PC-9 (cell line): ENCODE measurements around the gene NUPR1. TPM values are rescaled to one million over a fixed set of nuclear protein-coding genes. Genes with fewer than 3 reads are reported as not detected.
"Not testable (repeated sequence)": the region's sequence is repeated elsewhere in the genome, so short reads cannot be mapped to it uniquely, and the experiment has no call there.

ENCODE experiments used
- BruUV-seq: library from RNA; stranded (reverse); fragments of 400-500 nt; replicated peaks from 2 replicates; lab custom pipeline; 2021; lab: Mats Ljungman, UMichigan
- CTCF ChIA-PET: fragments of 300-600 bp; sonication (Branson Sonifier 250); formaldehyde crosslinking; loops from one replicate; lab custom pipeline; 2022; ENCODE audit warnings: antibody characterized with exemption; lab: Charles Lee
- POLR2A ChIA-PET: fragments of 300-600 bp; sonication (Branson Sonifier 250); formaldehyde crosslinking; loops from one replicate; lab custom pipeline; 2022; ENCODE audit warnings: antibody characterized with exemption; ENCODE audit not compliant: unreplicated experiment; lab: Charles Lee
- DNase-seq, 2 experiments: peaks; one replicate each; pipeline versions ENCODE4 v3.0.0 to v3.0.0-alpha.2; 2015 to 2022; ENCODE audit warnings: mixed read lengths in 1 of 2
- H2AFZ ChIP-seq: fragments of 200-600 bp; sonication (generic); 2 replicates; pipeline ENCODE4 v1.8.1; 2017; ENCODE audit warnings: antibody characterized with exemption
- H3F3A ChIP-seq: fragments of 200-600 bp; sonication (generic); 2 replicates; pipeline ENCODE4 v1.8.1; 2017; ENCODE audit warnings: antibody characterized with exemption, mild to moderate bottlenecking, low read depth; ENCODE audit not compliant: insufficient read depth
- H3K27ac ChIP-seq: fragments of 200-600 bp; sonication (generic); 2 replicates; pipeline ENCODE4 v1.6.1; 2016; ENCODE audit warnings: mixed run types
- H3K27me3 ChIP-seq: fragments of 200-600 bp; sonication (generic); 2 replicates; pipeline ENCODE4 v1.6.1; 2016; ENCODE audit warnings: low read depth, mixed run types; ENCODE audit not compliant: insufficient read depth
- H3K36me3 ChIP-seq: fragments of 200-600 bp; sonication (generic); 2 replicates; pipeline ENCODE4 v1.6.1; 2016; ENCODE audit warnings: low read depth, mixed run types
- H3K4me1 ChIP-seq: fragments of 200-600 bp; sonication (generic); replicated peaks from 2 replicates; pipeline ENCODE4 v1.6.1; 2016; ENCODE audit warnings: mixed run types; ENCODE audit not compliant: insufficient read depth
- H3K4me2 ChIP-seq: fragments of 200-600 bp; sonication (generic); 2 replicates; pipeline ENCODE4 v1.6.1; 2017; ENCODE audit warnings: mixed run types
- H3K4me3 ChIP-seq: fragments of 200-600 bp; sonication (generic); 2 replicates; pipeline ENCODE4 v1.6.1; 2016; ENCODE audit warnings: mixed run types
- H3K79me2 ChIP-seq: fragments of 200-600 bp; sonication (generic); 2 replicates; pipeline ENCODE4 v1.6.1; 2017; ENCODE audit warnings: low read depth, mixed run types
- H3K9me2 ChIP-seq: fragments of 200-600 bp; sonication (generic); 2 replicates; pipeline ENCODE4 v1.8.1; 2017; ENCODE audit warnings: mild to moderate bottlenecking; ENCODE audit not compliant: insufficient read depth
- H3K9me3 ChIP-seq: fragments of 200-600 bp; sonication (generic); 2 replicates; pipeline ENCODE4 v1.8.1; 2016; ENCODE audit warnings: low read depth; ENCODE audit not compliant: insufficient read depth
- H4K20me1 ChIP-seq: fragments of 200-600 bp; sonication (generic); 2 replicates; pipeline ENCODE4 v1.8.1; 2017; ENCODE audit not compliant: insufficient read depth
- EZH2 ChIP-seq: fragments of 200-600 bp; sonication (generic); IDR thresholded peaks from 2 replicates; pipeline ENCODE4 v1.8.0; 2017; ENCODE audit warnings: antibody characterized with exemption, low read depth
- intact Hi-C: fragments of 100-400 bp; cut with micrococcal nuclease; formaldehyde crosslinking; loops from one replicate; pipeline ENCODE4 v1.10.0; 2022; ENCODE audit not compliant: unreplicated experiment
- total RNA-seq: library from RNA; stranded (reverse); gene quantifications from 2 replicates; pipeline ENCODE4 v1.2.3, GENCODE V29; 2021
- TF ChIP-seq, protein P1 (sequence below): fragments of 200-600 bp; sonication (generic); conservative IDR thresholded peaks from 2 replicates; pipeline ENCODE4 v1.6.1; 2017; ENCODE audit warnings: mixed run types, antibody characterized with exemption, mild to moderate bottlenecking, moderate library complexity

Gene NUPR1
- total RNA-seq, 1 experiment from 2014 or later: 17.3 TPM

DNA sequence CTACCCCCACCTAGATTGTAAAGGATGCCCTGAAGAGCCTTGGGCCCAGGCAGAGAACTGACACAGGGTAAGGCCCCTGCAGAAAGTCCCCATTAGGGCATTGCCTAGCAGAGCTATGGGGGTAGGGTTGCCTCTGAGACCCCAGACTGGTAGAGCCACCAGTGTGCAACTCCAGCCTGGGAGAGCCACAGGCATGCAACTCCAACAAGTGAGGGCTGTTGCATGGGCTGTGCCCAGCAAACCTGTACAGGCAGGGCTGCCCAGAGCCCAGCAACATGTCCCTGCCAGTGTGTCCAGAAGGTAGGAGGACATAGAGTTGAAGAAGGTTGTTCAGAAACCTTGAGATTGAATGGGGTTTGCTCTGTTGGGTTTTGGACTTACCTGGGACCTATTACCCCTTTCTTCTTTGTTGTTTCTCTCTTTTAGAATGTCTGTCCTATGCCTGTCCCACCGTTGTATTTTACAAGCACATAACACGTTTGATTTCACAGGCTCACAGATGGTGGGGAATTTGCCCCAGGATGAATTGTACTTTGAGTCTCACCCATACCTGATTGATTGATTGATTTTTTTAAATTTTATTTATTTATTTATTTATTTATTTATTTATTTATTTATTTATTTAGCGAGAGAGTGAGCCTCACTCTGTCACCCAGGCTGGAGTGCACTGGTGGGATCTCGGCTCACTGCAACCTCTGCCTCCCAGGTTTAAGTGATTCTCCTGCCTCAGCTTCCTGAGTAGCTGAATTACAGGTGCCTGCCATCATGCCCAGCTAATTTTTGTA, 31.4 kb upstream of the NUPR1 start:
- H3F3A ChIP-seq: no peaks in the 10 kb centered on the region
- no peak for DNase-seq
- ChIA-PET POLR2A (interaction anchor here (0.5 kb wide), 1 partner anchor 23 kb away, joined by 3 read pairs; no protein-coding TSS in a partner anchor), CTCF (no interaction called here)
- H4K20me1 ChIP-seq: no peaks in the 10 kb centered on the region
- no peak overlapping the region for H3K4me2 ChIP-seq
- no peak overlapping the region for H3K27ac ChIP-seq
- no peaks in the 10 kb centered on the region for H3K4me1 ChIP-seq
- 0 out of 2 replicates have a peak, but pooled peaks cover 3% of the 10 kb centered on the region for H3K9me2 ChIP-seq
- BruUV-seq: no TSS peak
- TF ChIP-seq, protein P1, sequence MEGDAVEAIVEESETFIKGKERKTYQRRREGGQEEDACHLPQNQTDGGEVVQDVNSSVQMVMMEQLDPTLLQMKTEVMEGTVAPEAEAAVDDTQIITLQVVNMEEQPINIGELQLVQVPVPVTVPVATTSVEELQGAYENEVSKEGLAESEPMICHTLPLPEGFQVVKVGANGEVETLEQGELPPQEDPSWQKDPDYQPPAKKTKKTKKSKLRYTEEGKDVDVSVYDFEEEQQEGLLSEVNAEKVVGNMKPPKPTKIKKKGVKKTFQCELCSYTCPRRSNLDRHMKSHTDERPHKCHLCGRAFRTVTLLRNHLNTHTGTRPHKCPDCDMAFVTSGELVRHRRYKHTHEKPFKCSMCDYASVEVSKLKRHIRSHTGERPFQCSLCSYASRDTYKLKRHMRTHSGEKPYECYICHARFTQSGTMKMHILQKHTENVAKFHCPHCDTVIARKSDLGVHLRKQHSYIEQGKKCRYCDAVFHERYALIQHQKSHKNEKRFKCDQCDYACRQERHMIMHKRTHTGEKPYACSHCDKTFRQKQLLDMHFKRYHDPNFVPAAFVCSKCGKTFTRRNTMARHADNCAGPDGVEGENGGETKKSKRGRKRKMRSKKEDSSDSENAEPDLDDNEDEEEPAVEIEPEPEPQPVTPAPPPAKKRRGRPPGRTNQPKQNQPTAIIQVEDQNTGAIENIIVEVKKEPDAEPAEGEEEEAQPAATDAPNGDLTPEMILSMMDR: no peak
- no peak for TF ChIP-seq EZH2
- H3K27me3 ChIP-seq: no peaks in the 10 kb centered on the region
- peaks cover 7% of the 10 kb centered on the region; the same call in 1 of the 2 replicates for H3K36me3 ChIP-seq
- no peaks in the 10 kb centered on the region for H3K79me2 ChIP-seq
- H2AFZ ChIP-seq: no peak overlapping the region
- intact Hi-C loops: no loop called here
- H3K4me3 ChIP-seq: no peak overlapping the region
- H3K9me3 ChIP-seq: peaks cover 16% of the 10 kb centered on the region

DNA sequence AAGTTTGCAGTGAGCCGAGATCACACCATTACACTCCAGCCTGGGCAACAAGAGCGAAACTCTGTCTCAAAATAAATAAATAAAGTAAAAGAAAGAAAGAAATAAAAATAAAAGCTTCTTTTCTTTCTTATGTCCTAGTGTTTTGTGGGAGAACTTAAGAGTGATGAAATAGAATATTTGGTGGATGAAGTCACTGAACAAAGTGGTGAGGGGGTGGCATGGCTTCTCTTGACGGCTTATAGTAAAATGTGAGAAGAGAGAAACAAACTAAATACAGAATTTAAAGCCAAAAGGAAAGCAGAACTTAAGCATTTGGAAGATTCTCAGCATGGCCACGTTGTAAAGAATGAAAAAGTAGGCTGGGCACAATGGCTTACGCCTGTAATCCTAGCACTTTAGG, 30.2 kb upstream of the NUPR1 start:
- H3F3A ChIP-seq: no peaks in the 10 kb centered on the region
- 0 out of 2 replicates have a peak, but pooled peaks cover 3% of the 10 kb centered on the region for H3K9me2 ChIP-seq
- no peak for DNase-seq
- ChIA-PET CTCF (interaction anchor here (0.7 kb wide), 2 partner anchors 15 to 48 kb away, joined by 6 to 8 read pairs; no protein-coding TSS in a partner anchor), POLR2A (no interaction called here)
- no peak overlapping the region for H2AFZ ChIP-seq
- H3K79me2 ChIP-seq: no peaks in the 10 kb centered on the region
- no peak overlapping the region for H3K4me2 ChIP-seq
- no TSS peak for BruUV-seq
- H3K4me1 ChIP-seq: no peaks in the 10 kb centered on the region
- no peaks in the 10 kb centered on the region for H4K20me1 ChIP-seq
- no peaks in the 10 kb centered on the region for H3K27me3 ChIP-seq
- H3K9me3 ChIP-seq: peaks cover 16% of the 10 kb centered on the region
- H3K4me3 ChIP-seq: no peak overlapping the region
- intact Hi-C loops: no loop called here
- peaks cover 7% of the 10 kb centered on the region; the same call in 1 of the 2 replicates for H3K36me3 ChIP-seq
- TF ChIP-seq, protein P1: no peak
- no peak for TF ChIP-seq EZH2
- no peak overlapping the region for H3K27ac ChIP-seq

DNA sequence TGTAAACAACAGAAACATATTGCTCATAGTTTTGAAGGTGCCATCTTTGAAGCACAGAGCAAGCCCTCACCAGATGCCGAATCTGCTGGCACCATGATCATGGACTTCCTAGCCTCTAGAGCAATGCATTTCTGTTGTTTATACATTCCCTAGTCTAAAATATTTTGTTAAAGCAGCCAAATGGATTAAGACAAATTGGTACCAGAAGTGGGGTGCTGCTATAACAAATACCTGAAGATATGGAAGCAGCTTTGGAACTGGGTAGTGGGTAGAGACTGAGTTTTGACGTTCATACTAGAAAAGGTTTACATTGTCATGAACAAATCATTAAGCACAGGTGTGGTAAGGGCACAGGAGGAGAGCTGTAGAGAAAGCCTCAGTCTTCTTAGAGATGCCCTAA, 28.5 kb upstream of the NUPR1 start:
- no peaks in the 10 kb centered on the region for H3K4me1 ChIP-seq
- BruUV-seq: no TSS peak
- no peaks in the 10 kb centered on the region for H3K27me3 ChIP-seq
- no peak overlapping the region for H3K4me3 ChIP-seq
- ChIA-PET CTCF (no interaction called here), POLR2A (no interaction called here)
- no peaks in the 10 kb centered on the region for H3F3A ChIP-seq
- 0 out of 2 replicates have a peak, but pooled peaks cover 3% of the 10 kb centered on the region for H3K9me2 ChIP-seq
- peaks cover 7% of the 10 kb centered on the region; the same call in 1 of the 2 replicates for H3K36me3 ChIP-seq
- peaks cover 16% of the 10 kb centered on the region for H3K9me3 ChIP-seq
- TF ChIP-seq, protein P1: no peak
- no peak for TF ChIP-seq EZH2
- no peak overlapping the region for H2AFZ ChIP-seq
- no peak overlapping the region for H3K27ac ChIP-seq
- no peak for DNase-seq
- H3K4me2 ChIP-seq: no peak overlapping the region
- H3K79me2 ChIP-seq: no peaks in the 10 kb centered on the region
- no peaks in the 10 kb centered on the region for H4K20me1 ChIP-seq
- intact Hi-C loops: no loop called here

DNA sequence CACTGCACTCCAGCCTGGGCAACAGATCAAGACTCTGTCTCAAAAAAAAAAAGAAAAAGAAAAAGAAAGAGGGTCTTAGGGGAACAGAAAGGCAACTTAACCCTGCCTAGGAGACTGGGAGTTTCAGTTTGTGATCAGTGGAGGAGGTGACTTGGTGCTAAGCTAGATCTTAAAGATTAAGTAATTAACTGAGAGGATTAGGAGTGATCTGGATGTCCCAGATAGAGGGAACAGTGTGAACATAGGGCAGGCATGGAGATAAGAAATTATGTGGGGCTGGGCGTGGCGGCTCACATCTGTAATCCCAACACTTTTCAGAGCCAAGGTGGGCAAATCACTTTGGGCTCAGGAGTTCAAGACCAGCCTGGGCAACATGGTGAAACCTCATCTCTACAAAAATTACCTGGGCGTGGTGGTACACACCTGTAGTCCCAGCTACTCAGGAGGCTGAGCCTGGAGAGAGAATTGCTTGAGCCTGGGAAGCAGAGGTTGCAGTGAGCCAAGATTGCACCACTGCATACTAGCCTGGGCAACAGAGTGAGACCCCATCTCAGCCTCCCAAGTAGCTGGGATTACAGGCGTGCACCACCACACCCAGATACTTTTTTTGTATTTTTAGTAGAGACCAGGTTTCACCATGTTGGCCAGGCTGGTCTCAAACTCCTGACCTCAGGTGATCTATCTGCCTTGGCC, 27.6 kb upstream of the NUPR1 start:
- H3K9me2 ChIP-seq, H3K79me2 ChIP-seq, POLR2A ChIA-PET, BruUV-seq, H3K27ac ChIP-seq, H3K4me3 ChIP-seq, H4K20me1 ChIP-seq, H2AFZ ChIP-seq, H3F3A ChIP-seq, H3K27me3 ChIP-seq, H3K36me3 ChIP-seq, DNase-seq, H3K4me2 ChIP-seq, intact Hi-C loops, CTCF ChIA-PET, H3K4me1 ChIP-seq: not testable (repeated sequence)
- H3K9me3 ChIP-seq: peaks cover 16% of the 10 kb centered on the region
